GM21423 (cell line): ENCODE measurements around the gene TMEM52.
A peak's percentile ranks its signal among the peaks of the same experiment; 100 is the strongest.

Experiments
- ATAC-seq: cut with Tn5 transposase; IDR thresholded peaks from one replicate; pipeline ENCODE4 v1.9.1; 2021; ENCODE audit warnings: mild to moderate bottlenecking, moderate library complexity; ENCODE audit not compliant: unreplicated experiment

TMEM52 gene

DNA sequence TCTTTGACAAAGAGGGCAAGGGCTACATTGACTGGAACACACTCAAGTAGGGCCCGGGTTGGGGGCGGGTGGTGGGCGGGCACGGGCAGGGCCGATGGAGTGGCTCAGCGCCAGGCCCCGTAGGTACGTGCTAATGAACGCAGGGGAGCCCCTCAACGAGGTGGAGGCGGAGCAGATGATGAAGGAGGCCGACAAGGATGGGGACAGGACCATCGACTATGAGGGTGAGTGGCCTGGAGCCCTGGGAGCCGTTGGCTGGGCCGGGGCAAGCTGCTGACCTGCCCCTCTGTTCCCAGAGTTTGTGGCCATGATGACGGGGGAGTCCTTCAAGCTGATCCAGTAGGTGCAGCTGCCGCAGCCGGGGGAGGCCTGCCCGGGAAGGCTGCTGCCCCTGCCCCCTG is 2.2 kb downstream of the TMEM52 start:
- no peak for ATAC-seq

DNA sequence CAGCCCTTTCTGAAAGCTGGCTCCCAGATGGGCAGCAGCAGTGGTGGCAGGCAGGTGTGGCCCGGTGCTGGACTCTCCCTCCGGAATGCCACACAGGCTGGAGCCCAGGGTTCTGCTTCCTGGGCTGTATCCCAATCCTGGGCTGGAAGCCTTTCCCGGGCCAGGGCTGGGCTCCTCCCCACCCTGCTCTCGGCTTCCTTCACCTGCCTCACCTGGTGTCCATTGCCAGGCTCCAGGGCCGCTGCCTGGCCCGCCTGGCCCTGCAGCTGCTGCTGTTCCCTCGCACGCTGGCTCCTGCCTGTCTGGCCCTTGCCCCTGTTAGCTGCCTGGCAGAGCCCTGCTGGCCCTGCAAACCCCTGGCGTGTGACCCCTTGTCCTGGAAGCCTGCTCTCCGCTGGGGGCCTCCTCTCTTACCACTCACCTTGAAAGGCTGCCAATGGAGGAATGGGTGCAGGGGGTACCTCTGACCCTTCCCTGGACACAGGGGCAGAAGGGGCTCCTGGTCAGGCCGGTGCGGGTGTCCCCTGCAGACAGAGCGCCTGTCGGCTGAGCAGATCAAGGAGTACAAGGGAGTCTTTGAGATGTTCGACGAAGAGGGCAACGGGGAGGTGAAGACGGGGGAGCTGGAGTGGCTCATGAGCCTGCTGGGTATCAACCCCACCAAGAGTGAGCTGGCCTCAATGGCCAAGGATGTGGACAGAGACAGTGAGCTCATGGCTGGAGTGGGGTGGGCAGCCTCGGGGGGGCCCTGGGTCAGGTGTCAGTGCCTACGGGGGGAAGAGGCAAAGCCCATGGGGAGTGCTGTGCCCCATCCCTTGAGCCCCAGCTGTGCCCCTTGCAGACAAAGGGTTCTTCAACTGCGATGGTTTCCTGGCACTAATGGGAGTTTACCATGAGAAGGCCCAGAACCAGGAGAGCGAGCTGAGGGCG is 2.9 kb downstream of the TMEM52 start:
- no peak for ATAC-seq

DNA sequence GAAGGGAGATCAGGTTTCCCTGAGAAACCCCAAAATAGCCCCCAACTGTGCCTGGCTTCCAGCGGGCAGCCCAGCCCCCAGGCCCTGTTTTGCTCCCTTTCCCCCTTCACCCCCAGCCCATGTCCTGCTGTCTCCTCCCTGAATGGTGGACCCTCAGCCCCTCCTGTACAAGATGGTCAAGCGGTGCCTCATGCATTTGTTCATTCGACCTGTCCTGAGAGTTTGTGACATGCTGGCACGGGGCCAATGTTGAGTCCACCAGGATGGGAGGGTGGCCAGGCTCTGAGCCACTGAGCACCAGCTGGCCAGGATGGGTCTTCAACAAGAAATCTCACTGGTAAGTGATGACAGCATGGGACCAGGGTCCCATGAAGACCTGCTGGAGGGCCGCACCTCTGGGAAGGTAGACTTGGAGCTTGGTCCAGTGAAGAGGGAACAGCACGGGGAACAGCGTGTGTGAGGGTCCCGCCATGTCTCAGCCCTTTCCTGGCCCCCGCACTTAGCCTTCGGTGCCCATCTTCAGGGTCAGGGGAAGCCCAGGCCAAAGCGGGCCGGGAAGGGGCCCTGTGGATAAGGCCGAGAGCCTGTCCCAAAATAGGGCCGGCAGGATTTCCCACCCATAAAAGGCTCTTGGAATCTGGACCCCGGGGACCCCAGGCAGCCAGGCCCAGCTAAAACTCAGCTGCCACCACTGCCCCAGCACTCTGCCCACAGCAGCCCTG is 3.9 kb downstream of the TMEM52 start, which contains the start of gene CALML6:
TSS of gene CALML6 (plus strand) at position 290 of the 722 bp plus-strand sequence. CDS start at position 311, 21 bp downstream.
- ATAC-seq = no peak

DNA sequence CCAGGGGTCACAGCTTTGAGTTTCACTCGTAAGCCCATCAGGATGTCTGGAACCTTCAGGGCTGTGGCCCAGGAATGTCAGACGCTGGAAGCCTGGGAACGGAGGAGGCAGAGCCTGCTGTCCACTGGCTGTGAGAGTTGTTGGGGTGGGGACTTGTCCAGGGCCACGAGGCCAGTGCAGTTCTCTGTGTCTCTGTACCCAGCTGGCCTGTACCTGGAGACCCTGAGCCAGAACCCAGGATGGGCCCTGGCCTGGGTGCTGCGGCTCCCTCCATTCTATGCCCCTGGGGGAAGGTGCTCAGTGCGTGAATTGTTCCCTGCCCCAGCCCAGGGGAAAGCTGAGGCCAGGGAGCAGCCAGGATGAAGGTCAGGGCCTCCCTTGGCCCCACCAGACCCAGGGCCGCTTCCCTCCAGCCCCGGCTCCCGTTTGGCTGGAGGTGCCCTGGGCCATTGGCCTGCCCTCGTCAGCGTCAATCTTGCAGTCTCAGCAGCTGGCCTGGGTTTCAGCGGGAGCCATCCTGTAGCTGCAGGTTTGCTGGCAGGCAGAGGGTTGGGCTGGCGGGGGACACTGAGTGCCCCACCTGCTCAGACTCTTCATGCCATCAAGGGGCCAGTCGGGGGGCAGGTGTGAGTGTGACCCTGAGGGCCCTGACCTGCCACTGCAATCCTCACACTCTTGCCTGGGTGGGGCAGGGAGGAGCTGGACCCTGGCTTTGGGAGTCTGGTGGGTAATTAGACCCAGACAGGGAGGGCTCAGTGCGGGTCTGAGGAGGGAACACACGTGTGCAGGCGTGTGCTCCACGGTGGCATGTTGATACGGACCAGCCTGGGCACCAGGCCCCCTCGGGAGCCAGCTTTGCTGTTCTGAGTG is 4.7 kb downstream of the TMEM52 start:
- ATAC-seq = no peak

DNA sequence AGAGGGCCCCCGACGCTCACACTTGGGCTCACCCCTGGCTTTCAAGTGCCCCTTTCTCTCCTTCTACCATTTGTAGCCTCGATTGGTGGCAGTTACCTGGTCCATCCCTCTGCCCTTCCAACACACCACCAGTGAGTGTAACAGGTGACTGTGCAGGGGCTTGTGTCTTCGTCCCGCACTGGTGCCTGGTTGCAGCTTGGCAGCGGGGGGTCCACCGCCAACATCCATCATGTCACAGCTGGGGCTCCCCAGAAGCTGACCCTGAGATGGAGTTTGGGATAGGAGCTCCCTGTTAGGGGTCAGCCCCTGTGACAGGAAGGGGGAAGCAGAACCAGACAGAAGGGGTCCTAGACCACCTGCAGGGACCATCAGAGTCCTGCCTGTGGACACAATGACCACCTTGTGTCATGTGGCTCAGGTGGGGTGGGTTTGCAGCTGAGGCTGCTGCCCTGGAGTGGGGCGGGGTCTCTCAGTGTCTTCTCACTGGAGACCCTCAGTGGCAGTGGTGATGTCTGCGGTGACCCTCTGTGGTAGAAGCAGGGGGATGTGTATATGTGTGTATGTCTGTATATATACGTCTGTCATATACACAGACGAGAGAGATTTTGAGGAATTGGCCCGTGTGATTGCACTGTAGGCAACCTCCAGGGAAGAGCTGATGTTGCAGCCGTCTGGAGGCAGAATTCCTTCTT is 7.6 kb downstream of the TMEM52 start:
- no peak for ATAC-seq

DNA sequence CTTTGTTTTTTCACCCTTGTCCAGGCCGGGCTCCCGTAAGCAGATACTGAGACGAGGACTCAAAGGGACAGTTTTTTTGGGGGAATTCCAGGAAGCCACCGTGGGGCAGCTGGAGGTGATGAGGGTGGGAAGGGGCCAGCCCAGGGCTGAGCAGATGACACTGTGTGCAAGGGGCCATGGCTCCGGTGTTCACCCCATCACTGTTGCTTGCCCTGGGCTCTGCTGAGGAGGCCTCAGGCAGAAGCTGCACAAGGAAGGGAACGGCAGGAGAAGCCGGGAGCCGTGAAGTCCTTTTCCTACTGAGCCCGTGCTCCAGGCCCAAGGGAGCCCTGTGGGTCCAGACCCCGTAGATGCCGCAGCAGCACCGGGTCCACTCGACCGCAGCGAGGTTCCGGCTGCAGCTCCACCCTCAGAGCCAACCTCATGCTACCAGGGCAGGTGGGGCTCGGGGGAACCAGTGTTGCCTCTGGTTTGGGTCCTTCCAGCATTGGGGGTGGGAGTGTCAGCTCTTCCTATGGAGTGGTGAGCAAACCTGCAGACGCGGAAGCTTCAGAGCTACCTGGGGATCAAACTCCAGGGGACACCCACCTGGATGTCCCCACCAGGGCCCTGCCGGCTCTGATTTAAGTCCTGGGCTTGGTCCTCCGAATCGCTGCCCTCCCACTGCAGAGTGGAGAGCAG is 8.3 kb downstream of the TMEM52 start:
- ATAC-seq = no peak

DNA sequence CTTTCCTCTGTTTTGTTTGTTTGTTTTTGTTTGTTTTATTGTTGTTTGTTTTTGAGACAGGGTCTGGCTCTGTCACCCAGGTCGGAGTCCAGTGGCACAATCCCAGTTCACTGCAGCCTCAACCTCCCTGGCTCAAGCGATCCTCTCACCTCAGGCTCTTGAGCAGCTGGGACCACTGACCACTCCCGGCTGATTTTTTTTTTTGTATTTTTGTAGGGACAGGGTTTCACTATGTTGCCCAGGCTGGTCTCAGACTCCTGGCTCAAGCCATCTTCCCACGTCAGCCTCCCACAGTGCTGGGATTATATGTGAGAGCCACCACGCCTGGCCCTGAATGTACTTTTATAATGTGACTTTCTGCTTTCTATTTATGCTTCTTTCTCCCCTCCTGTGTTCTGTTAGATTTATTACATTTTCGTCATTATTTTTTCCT is 9.0 kb downstream of the TMEM52 start:
- no peak for ATAC-seq

DNA sequence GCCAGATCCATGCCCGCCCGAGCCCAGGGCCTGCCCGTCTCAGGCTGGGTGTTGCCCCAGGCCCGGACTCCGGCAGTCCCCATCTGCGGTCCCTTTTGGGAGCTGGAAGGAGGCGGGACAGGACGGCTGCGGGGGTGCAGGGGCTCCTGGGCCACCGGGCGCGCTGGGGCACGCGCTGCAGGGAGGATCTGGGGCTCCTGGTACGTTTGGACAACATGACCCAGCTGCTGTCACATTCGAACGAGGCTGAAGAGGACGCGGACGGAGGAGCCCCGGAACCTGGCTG is 10.6 kb downstream of the TMEM52 start:
- no peak for ATAC-seq

DNA sequence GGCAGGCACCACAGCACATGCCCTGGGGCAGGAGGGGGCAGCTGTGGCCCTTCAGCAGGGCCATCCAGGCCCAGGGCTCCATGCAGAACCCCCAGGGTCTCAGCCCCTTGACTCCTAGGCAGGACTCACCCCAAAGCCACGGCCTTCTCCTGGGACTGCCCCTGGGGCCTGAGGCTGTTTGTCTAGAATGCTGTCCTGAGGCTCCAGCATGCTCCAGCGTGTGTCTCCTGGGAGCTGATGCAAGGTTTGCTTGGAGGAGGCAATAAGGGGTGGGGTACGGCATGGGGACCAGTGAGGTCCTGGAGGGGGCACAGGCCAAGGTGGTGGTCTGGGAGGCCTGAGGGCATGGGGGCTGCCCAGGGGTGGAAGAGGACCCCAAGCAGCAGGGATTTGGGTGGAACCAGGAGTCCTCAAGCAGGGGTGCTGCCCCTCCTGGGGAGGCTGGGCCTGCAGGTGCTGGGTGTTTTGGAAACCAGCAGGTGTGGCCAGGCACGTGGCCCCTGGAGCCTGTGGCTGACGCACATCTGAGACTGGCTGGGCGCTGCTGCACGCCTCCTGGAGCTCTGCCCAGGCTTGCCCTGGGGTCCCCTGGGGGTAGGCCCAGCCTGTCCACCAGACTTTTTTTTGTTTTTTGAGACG is 11.9 kb downstream of the TMEM52 start:
- ATAC-seq = peak; percentile 38

DNA sequence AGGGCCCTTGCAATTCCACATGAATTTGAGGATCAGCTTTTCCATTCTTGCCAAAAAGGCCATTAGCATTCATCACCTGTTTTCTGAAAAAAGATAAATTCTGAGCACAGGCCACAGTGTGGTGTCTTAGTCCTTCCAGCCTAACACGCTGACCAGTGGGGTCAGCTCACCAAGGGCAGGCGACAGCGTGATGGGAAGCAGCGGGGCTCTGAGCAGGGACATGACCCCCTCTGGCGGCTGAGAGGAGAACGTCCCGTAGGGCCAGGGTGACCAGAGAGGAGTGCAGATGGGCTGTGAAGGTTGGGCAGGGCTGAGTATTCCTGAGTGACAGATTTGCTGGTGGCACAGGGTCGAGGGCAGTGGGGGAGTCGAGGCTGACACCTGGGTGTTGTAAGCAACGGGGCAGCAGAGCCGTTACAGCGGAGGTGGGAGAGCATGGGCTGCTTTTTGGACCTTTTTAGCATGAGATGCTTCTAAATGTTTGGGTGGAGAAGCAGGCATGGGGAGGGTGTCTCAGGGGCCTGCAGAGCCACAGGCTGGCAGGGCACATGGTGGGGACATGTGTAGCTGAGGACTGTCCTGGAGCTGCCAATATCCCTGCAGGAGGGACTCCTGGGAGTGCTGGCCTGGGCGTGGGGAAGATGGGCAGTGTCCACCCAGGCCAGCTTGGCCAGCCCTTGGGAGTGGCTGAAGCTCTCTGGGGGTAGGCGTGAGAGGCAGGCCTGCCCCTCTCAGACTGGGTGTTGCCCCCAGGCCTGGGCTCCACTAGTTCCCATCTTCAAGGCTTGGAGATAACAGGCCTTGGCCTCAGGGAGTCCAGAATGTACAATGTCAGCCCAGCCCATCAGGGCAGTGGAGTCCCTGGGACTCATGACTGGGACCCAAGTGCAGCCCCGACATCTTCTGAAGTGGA is 12.6 kb downstream of the TMEM52 start:
- ATAC-seq = no peak

DNA sequence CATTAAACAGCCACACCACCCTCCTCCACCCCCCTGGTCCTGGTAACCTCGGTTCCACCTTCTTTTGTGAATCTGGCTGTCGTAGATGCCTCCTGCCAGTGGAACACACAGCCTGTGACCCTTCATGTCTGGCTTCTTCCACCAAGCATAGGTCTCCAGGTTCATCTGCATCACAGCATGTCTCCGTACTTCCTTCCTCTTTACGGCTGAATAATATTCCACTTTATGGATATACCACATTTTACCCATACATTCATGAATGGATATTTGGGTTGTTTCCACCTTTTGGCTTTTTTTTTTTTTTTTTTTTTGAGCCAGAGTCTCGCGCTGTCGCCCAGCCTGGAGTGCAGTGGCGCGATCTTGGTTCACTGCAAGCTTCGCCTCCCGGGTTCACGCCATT is 15.9 kb downstream of the TMEM52 start:
- ATAC-seq = no peak

DNA sequence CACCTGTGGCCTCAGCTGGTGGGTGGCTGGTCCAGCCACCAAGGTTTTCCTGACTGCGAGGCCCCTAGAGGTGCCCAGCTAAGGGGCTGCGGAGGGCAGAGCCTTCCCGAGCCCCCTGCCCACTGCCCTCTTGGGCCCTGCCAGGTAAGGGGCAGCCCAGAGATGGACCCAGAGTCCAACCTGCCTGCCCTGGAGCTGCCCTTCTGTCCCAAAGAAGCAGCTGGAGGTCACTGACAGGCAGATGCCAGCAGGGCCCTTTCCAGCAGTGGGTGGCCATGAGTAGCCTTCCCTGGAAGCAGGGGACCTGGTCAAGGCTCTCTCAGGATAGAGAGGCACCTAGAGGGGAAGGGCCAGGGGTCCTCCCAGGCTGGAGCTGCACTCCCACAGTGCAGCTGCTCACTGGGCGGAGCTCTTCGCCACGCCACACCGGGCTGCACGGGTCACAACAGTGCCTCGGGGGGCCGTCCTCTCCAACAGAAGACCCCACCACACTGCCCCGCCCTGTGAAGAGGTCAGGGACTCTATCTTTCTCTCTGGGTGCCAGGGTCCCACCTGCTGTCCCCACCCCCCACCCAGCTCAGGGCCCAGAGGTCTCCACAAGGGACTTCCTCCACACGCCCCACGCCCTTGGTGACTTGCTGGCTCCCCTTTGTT is 17.3 kb downstream of the TMEM52 start:
- ATAC-seq = no peak

DNA sequence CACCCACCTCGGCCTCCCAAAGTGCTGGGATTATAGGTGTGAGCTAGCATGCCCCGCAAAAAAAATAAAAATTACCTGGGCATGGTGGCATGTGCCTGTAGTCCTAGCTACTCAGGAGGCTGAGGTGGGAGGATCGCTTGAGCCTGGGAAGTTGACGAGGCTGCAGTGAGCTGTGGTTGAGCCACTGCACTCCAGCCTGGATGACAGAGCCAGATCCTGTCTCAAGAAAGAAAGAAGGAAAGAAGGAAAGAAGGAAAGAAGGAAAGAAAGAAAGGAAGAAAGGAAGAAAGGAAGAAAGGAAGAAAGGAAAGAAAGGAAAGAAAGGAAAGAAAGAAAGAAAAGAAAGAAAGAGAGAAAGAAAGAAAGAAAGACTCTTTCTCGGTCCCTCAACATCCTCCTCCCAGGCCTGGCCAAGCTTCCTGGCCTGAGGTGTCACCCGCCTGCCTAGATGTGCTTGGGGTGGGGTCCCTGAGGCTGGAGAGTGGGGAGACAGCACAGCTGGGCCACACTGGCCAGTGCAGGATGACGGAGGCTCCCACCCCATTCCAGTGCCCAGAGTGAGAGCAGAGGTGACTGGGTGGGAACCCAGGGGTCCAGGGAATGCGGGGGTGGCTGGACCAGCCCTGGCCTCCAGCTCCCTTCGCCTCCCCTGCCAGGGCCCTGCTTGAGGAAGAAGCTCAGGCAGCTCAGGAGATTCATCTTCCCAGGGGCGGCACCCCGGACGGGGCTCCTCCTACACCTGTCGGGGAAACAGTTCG is 18.0 kb downstream of the TMEM52 start:
- ATAC-seq = no peak

DNA sequence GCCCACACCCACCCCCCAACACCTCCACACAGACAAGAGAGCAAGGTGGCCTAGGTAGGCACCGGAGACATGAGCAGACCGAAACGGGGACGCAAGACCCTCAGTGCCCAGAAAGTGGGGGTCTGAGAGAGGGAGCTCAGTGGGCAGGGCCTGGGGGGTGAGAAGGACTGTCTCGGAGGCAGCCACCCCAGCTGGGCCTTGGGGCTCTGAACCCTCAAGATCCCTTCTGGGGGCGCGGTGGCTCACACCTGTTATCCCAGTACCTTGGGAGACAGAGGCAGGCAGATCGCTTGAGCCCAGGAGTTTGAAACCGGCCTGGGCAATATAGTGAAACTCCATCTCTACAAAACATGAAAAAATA is 19.1 kb downstream of the TMEM52 start:
- ATAC-seq = no peak

DNA sequence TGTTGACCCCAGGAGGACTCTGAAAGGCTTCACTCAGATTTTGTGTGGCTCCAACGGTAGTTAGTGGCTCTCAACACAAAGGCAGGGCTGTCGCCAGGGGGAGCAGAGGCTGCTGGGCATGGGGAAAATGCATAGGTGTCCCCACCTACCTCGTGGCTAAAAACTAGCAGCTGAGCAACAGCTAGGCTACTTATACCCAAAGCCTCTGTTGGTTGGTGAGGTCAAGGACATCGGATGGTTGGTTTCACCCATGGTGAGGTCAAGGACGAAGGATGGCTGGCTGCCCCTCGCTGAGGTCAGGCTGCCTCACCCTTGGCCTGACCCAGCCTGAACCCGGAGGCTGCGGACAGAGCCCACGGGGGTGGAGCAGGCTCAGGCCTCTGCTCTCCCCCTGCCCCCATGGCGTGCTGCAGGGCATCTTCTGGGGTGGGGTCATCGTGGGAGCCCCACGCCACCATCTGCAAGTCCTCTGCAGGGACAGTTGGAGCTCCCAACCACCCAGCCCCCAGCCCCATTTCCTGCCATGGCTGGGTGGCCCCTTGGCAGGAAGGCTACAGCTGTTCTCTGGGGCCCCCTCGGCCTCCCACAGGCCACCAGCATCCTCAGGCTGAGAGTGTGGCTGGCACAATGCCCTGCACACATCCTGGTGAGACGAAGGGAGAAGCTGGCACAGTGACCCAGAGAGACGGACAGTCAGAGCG is 19.7 kb downstream of the TMEM52 start:
- ATAC-seq = no peak

DNA sequence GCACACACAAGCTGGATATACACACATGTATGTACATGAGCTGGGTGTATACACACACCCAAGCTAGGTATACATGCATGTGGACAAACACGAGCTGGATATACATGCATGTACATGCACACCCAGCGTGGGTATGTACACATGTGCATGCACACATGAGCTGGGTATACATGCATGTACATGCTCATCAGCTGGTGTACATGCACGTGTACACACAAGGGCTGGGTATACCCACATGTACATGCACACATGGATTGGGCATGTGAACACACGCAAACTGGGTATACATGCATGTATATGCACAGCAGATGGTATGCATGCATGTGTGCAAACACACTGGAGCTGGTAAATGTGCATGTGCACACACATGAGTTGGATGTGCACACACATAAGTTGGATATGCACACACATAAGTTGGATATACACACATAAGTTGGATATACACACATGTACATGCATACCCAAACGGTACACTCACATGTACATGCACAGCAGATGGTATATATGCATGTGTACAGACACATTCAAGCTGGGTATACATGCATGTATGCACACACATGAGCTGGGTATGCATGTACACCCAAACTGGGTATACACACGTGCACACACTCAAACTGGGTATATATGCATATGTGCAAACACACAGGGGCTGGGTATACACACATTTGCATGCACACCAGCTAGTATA is 20.7 kb downstream of the TMEM52 start:
- ATAC-seq = no peak
